GM12891 (cell line): Measurements from ENCODE around the gene STOX2.

Experiments used
- POLR2A ChIP-seq: IDR thresholded peaks from 2 replicates; pipeline ENCODE4 v1.6.1; 2011; ENCODE audit warnings: low read depth, low read length, control low read depth
- SPI1 ChIP-seq: IDR thresholded peaks from 2 replicates; pipeline ENCODE4 v1.6.1; 2011; ENCODE audit warnings: low read depth, low read length, control low read depth

DNA sequence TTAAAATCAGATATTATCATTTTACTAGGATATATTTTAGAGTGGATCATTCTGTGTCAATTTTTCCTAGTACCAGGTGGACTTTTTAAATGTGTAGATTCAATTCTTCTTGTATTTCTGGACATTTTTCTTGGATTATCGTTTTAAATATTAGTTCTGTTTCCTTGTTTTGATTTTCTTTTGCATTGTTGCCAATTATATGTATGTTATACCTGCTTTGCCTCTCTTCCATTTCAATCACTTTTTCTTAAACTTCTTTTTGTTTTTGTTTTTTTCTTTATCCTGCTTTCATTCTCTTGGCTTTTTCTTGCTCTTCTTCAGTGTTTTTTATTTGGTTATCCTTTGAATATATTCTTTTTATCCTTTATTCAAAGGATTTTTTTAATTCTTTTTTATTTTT lies 141.0 kb downstream of the STOX2 start:
- TF ChIP-seq SPI1 (no peak), POLR2A (no peak)
